Ovary (tissue), 9 donors: ENCODE results near the gene GOLGA2. TPM values are rescaled to one million over a fixed set of nuclear protein-coding genes. Genes with fewer than 3 reads are reported as not detected.

Experiments
- DNase-seq, 5 donors: peaks; one replicate each; pipeline ENCODE4 v3.0.0-alpha.2; 2019 to 2020
- H3K27ac ChIP-seq, 2 donors: fragments of 200-600 bp; one replicate each; pipeline versions ENCODE4 v1.5.1 to v1.8.0; 2019 to 2022
- H3K27me3 ChIP-seq: fragments of 200-600 bp; one replicate; pipeline ENCODE4 v1.8.0; 2022
- H3K36me3 ChIP-seq: fragments of 200-600 bp; sonication (generic); one replicate; pipeline ENCODE4 v1.5.1; 2019
- H3K4me1 ChIP-seq: one replicate; pipeline ENCODE4 v1.8.1; 2013; ENCODE audit warnings: mild to moderate bottlenecking, moderate library complexity; ENCODE audit not compliant: insufficient read depth
- H3K4me3 ChIP-seq: fragments of 200-600 bp; sonication (generic); one replicate; pipeline ENCODE4 v1.5.1; 2017
- H3K9me3 ChIP-seq, 2 donors: fragments of 200-600 bp in 1 of 2; sonication (generic) in 1 of 2; one replicate each; pipeline versions ENCODE4 v1.5.1 to v1.8.1; 2013 to 2019; ENCODE audit warnings: mild to moderate bottlenecking in 1 of 2, moderate library complexity in 1 of 2
- EP300 ChIP-seq: sonication (generic); formaldehyde crosslinking; IDR thresholded peaks from one replicate; pipeline ENCODE4 v1.6.1; 2017; ENCODE audit warnings: antibody characterized with exemption
- POLR2A ChIP-seq: fragments of 450-650 bp; IDR thresholded peaks from one replicate; pipeline ENCODE4 v1.6.1; 2017; ENCODE audit warnings: antibody characterized with exemption, mild to moderate bottlenecking, moderate library complexity
- WGBS, 3 donors: extraction: QIAGEN DNeasy Blood & Tissue Kit in 1 of 3; methylation state at CpG; one replicate each; pipeline versions ENCODE4 v1.1.5 to v1.1.7; 2013 to 2017; 5-methylcytosine and 5-hydroxymethylcytosine counted together
- intact Hi-C, 4 donors: fragments of 100-400 bp; cut with DNase I; formaldehyde crosslinking; loops; one replicate each; pipeline versions ENCODE4 v1.11.0 to v1.15.1; 2022 to 2023
- polyA plus RNA-seq, 2 donors: library from polyadenylated mRNA; stranded (reverse); fragments of 200-250 nt in 1 of 2; fragments of 350-450 nt in 1 of 2; fragmentation: Illumina TruSeq in 1 of 2; extraction: RNeasy Lipid Tissue Mini Kit (QIAGEN cat#74804) in 1 of 2; gene quantifications; one replicate each; pipeline ENCODE4 v1.2.3, GENCODE V29; 2013 to 2014
- total RNA-seq, 7 donors: library from RNA; depleted of rRNA in 2 of 7; stranded (reverse); fragments of >200 nt in 2 of 7; fragmentation: NEBNext Ultra II Directional in 3 of 7; extraction: Animal tissue kit (Norgen Biotek cat#: 25700) in 3 of 7; gene quantifications; one replicate each; pipeline versions ENCODE4 v1.1.0 to v1.2.4, GENCODE V29; 2016 to 2023
- TF ChIP-seq, protein P1 (sequence below), 3 donors: fragments of 450-650 bp in 2 of 3; fragments of 200-600 bp in 1 of 3; IDR thresholded peaks; one replicate each; pipeline versions ENCODE4 v1.5.1 to v1.8.0; 2016 to 2022; ENCODE audit warnings: antibody characterized with exemption in 3 of 3, mild to moderate bottlenecking in 1 of 3
- donor health status: DM: no; HTN: no; CAD: no; lungs with moderate emphysema.
- donor health status: DM: no; HTN: no; CAD: no.
- donor health status: Bipolar disorder and iron deficiency.
- donor health status: DM: yes; HTN: yes; CAD: no.
- donor health status: DM: no; HTN: no; CAD: no.
- donor health status: DM: yes; HTN: yes; CAD: no.

GOLGA2 gene
- total and polyA plus RNA-seq, 9 donors, result 53.2 to 117 (median 107) TPM

DNA sequence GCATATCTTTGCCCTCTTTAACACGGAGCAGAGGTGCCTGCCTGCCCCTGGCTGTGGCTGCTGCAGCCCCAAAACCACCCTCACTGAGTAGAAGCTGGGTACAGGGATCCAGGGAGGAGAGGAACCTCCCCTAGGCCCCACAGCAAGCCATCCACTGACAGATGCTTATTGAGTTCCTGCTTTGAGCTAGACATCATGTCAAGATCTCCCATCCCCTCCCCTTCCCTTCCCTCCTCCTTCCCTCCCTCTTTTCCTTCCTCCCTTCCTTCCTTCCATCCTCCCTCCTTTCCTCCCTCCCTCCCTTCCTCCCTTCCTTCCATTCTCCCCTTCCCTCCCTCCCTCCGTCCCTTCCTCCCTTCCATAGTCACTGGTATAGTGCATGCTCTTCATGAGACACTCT is 29.3 kb downstream of the GOLGA2 start:
- Histone ChIP-seq H3K27ac (peak overlapping the region in 1 of 2 donors; percentile 30), H3K9me3 (no peaks in the 10 kb centered on the region), H3K27me3 (no peaks in the 10 kb centered on the region), H3K4me1 (peaks cover 2% of the 10 kb centered on the region), H3K36me3 (no peaks in the 10 kb centered on the region), H3K4me3 (no peak overlapping the region)
- no peak for DNase-seq
- 69 to 84% (median 76%) methylated on average over 2 of the region's 2 CpGs for WGBS, 3 donors
- intact Hi-C loops, result no loop called here
- no peak for TF ChIP-seq EP300
- TF ChIP-seq, protein P1, sequence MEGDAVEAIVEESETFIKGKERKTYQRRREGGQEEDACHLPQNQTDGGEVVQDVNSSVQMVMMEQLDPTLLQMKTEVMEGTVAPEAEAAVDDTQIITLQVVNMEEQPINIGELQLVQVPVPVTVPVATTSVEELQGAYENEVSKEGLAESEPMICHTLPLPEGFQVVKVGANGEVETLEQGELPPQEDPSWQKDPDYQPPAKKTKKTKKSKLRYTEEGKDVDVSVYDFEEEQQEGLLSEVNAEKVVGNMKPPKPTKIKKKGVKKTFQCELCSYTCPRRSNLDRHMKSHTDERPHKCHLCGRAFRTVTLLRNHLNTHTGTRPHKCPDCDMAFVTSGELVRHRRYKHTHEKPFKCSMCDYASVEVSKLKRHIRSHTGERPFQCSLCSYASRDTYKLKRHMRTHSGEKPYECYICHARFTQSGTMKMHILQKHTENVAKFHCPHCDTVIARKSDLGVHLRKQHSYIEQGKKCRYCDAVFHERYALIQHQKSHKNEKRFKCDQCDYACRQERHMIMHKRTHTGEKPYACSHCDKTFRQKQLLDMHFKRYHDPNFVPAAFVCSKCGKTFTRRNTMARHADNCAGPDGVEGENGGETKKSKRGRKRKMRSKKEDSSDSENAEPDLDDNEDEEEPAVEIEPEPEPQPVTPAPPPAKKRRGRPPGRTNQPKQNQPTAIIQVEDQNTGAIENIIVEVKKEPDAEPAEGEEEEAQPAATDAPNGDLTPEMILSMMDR (IDR thresholded peaks at IDR 0.05), result no peak
- TF ChIP-seq POLR2A, result no peak

DNA sequence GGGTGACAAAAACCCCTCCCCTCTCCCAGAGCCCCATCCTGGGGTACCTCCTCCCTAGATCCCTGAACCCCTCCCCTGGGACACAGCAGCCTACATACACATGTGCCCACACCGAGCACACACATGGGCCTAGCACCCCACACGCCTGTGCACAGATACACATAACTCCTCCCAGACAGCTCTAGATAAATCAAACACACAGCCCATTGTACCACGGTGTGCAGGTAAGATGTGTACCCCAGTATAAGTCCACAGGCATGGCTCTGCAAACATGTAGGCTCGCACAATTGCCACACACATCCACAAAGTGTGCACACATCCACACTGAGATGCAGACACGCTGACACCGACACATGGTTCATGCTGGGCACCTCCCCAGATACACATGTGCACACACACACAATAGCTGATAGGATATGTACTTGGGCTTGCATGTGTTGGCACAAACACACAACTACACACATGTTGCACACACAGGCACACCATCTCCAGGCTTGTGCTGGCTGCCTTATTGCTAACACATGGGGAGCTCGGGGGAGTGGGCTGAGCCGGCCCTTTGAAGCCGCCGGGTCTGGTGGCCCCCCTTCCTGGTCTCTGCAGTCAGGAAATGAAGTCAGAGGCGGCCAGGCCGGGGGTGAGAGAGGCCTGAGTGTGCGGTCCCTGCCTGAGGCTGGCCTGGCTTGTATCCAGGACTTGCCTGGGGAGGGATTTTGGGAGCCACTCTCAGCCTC is 30.2 kb downstream of the GOLGA2 start:
- Histone ChIP-seq H3K9me3 (no peaks in the 10 kb centered on the region), H3K27ac (no peak overlapping the region), H3K4me1 (peaks cover 2% of the 10 kb centered on the region), H3K4me3 (no peak overlapping the region), H3K27me3 (no peaks in the 10 kb centered on the region), H3K36me3 (no peaks in the 10 kb centered on the region)
- peak in 3 of 5 donors; percentile 45 to 60 (median 54) for DNase-seq
- intact Hi-C loops, result no loop called here
- no peak for TF ChIP-seq EP300
- TF ChIP-seq POLR2A, result no peak
- TF ChIP-seq, protein P1 (IDR thresholded peaks at IDR 0.05), result no peak
- 30 to 35% (median 32%) methylated on average over 13 of the region's 13 CpGs for WGBS, 3 donors

DNA sequence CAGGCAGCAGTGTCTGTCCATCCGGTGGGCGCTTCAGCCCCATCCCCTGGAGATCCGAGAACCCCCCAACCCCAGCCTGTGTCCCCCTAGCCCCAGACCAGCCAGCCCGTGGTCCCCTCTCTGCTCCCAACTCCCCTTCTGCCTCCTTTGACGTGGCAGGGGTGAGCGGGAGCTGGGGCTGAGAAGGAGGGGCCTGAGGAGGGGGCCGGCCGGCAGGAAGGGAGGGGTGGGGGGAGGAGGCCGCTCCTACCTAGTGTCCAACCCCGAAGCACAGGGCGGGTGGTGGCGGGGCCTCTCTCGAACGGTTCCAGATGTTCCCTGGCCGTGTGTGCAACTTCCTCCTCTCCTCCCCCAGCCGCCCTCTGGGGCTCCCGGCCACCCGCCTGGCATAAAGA is 31.0 kb downstream of the GOLGA2 start:
- no peaks in the 10 kb centered on the region for H3K27me3 ChIP-seq
- no peak for TF ChIP-seq POLR2A
- TF ChIP-seq, protein P1 (IDR thresholded peaks at IDR 0.05), result no peak
- no peak for TF ChIP-seq EP300
- H3K9me3 ChIP-seq, result no peaks in the 10 kb centered on the region
- peaks cover 2% of the 10 kb centered on the region for H3K4me1 ChIP-seq
- no peak overlapping the region for H3K27ac ChIP-seq
- WGBS, 3 donors, result 0 to 2% (median 1%) methylated on average over 11 to 18 of the region's 18 CpGs
- peak; percentile 51 to 79 (median 62) for DNase-seq
- intact Hi-C loops, result no loop called here
- H3K4me3 ChIP-seq, result no peak overlapping the region
- H3K36me3 ChIP-seq, result no peaks in the 10 kb centered on the region

DNA sequence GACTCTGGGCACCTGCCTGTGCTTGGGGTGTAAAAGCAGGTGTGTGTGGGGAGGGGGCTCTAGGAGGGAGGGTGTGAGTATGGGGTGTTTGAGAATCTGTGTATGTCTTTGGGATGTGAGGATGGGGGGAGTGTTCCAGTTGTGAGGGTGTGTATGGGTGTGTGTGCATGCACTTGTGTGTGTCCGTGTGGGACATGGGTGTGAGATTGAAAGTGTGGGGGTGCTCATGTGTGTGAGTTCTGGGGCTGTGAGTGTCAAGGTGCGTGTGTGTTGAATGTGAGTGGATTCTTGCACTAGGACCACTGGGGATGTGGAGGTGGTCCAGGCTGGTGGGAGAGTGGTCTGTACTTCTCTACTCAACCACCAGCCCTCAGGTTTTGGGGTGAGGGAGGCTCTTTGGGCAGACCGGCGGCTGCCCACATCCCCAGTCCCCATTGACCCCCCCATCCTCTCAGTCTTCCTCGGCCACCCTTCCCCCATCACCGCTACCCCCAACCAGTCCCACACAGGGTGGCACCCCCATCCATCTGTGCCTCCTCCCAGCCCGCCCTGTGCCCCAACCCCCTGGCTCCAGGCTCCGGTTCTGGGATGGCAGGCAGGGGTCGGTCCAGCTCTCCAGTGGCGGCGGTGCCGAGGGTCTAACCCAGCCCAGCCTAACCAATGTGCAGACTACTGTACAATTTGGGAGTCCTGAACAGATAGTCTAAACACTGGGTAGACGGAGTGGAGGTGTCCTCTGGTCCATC is 31.5 kb downstream of the GOLGA2 start:
- H3K4me1 ChIP-seq, result peaks cover 2% of the 10 kb centered on the region
- 18 to 27% (median 21%) methylated on average over 8 to 13 of the region's 13 CpGs for WGBS, 3 donors
- H3K27ac ChIP-seq, result no peak overlapping the region
- H3K27me3 ChIP-seq, result no peaks in the 10 kb centered on the region
- intact Hi-C loops, result no loop called here
- DNase-seq, result no peak
- H3K9me3 ChIP-seq, result no peaks in the 10 kb centered on the region
- H3K4me3 ChIP-seq, result peak overlapping the region; percentile 16
- TF ChIP-seq EP300, result no peak
- TF ChIP-seq, protein P1 (IDR thresholded peaks at IDR 0.05), result no peak
- TF ChIP-seq POLR2A, result no peak
- H3K36me3 ChIP-seq, result no peaks in the 10 kb centered on the region
